ENCODE data around the gene RIOX2. TPM values are rescaled to one million over a fixed set of nuclear protein-coding genes. Genes with fewer than 3 reads are reported as not detected.

RIOX2 gene
- total RNA-seq, 1 donor from 2014 or later = 63.2 TPM

DNA sequence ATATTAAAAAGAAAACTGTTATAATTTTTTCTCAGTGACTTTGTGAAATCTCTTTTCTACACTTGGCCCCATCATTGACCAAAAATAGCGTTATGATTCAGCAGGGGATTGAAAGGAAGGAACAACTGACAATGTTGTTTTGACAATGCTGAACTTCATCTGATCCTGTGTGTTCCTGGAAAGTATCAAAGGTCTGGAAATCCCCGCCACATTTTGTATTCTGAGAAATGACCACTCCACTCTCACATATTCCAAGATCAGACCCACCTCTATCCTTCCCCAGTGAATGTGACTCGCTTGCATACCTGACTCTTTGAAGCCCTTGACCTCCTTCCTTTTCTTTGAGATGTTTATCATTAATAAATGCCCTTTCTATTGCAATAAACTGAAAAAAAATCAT lies 9.7 kb upstream of the RIOX2 start:
- intact Hi-C loops (cut with micrococcal nuclease) = loop anchor here (1.0 to 5.0 kb wide), 5 partner anchors 8 to 575 kb away; partner anchors contain the start of gene RIOX2
- H3K36me3 Mint-ChIP-seq (ENCODE audit: low read depth) = peaks cover 5% of the 10 kb centered on the region
- H3K9me3 Mint-ChIP-seq = no peaks in the 10 kb centered on the region
- H3K27me3 Mint-ChIP-seq (ENCODE audit: low read depth) = no peaks in the 10 kb centered on the region
- no peak for DNase-seq (ENCODE audit: low spot score)
- H3K27ac Mint-ChIP-seq = peak overlapping the region; percentile 70
- H3K4me3 Mint-ChIP-seq (ENCODE audit: low read depth) = peak overlapping the region; percentile 1
- peaks cover 27% of the 10 kb centered on the region for H3K4me1 Mint-ChIP-seq (ENCODE audit: low read depth)

DNA sequence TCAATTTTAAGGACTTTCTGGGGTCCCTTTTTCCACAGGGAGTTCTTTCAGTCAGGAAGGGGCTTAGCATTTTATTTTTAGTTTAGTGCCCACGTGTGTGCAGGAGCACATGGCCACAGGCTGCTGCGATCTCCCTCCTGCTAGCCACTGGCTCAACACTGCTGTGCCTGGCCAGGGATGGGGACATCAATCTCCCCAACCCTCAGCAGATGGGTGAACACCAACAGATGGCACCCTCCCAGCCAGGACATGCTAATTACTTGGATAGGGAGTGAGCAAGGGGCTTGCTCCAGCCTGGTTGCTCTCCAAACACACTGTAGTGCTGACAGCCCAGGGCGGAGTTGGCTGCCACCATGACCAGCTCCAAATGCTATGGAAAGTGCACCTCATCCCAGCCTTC lies 7.4 kb upstream of the RIOX2 start:
- peaks cover 5% of the 10 kb centered on the region for H3K36me3 Mint-ChIP-seq (ENCODE audit: low read depth)
- intact Hi-C loops (cut with micrococcal nuclease) = loop anchor here (5.0 kb wide), 2 partner anchors 107 to 578 kb away; no protein-coding TSS in a partner anchor
- H3K4me3 Mint-ChIP-seq (ENCODE audit: low read depth) = no peak overlapping the region
- H3K4me1 Mint-ChIP-seq (ENCODE audit: low read depth) = peaks cover 36% of the 10 kb centered on the region
- H3K27me3 Mint-ChIP-seq (ENCODE audit: low read depth) = no peaks in the 10 kb centered on the region
- no peaks in the 10 kb centered on the region for H3K9me3 Mint-ChIP-seq
- H3K27ac Mint-ChIP-seq = no peak overlapping the region
- no peak for DNase-seq (ENCODE audit: low spot score)

DNA sequence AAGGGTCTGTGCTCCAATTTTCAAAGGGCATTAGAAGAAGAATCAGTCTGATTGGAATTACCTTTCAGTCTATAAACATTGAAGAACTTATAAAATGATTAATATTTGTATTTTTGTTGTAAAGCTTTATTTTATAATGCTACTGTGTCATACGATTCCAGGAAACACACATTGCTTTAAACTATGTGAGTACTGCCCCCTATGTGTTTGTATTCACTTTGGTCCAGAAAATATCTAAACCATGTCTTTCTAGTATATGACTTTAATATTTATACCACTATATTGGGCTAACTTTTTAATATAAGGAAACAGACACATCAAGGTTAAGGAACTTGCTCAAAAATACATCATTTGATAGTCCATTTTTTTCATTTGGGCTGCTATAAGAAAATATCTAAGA lies 3.2 kb upstream of the RIOX2 start:
- H3K36me3 Mint-ChIP-seq (ENCODE audit: low read depth) = peaks cover 5% of the 10 kb centered on the region
- no peaks in the 10 kb centered on the region for H3K9me3 Mint-ChIP-seq
- H3K27ac Mint-ChIP-seq = no peak overlapping the region
- no peak overlapping the region for H3K4me3 Mint-ChIP-seq (ENCODE audit: low read depth)
- intact Hi-C loops (cut with micrococcal nuclease) = no loop called here
- H3K4me1 Mint-ChIP-seq (ENCODE audit: low read depth) = peaks cover 38% of the 10 kb centered on the region
- no peaks in the 10 kb centered on the region for H3K27me3 Mint-ChIP-seq (ENCODE audit: low read depth)
- DNase-seq (ENCODE audit: low spot score) = no peak

DNA sequence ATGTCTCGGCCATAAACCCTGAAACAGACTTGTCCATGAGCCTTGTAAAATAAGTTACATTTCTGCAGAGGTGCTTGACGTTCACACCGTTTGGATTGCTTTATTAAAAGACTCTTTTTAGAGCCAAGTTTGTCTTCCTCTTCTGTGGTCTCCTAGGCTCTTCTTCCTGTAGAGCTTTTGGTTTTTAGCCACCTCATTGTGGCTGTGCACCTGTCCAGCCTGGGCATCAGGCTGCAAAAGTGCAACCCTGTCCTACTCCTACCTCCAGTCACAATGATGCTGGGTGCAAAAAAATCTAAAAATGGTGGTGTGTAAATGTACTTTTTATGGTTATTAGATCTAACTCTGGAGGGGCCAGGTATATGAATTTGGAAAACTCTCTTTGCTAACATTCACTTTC lies 2.8 kb upstream of the RIOX2 start:
- peaks cover 3% of the 10 kb centered on the region for H3K36me3 Mint-ChIP-seq (ENCODE audit: low read depth)
- H3K4me3 Mint-ChIP-seq (ENCODE audit: low read depth) = peak overlapping the region; percentile 5
- H3K27ac Mint-ChIP-seq = no peak overlapping the region
- H3K4me1 Mint-ChIP-seq (ENCODE audit: low read depth) = peaks cover 41% of the 10 kb centered on the region
- intact Hi-C loops (cut with micrococcal nuclease) = loop anchor here (5.0 kb wide), 1 partner anchor 62 kb away; the partner anchor contains the start of gene GABRR3
- no peak for DNase-seq (ENCODE audit: low spot score)
- no peaks in the 10 kb centered on the region for H3K9me3 Mint-ChIP-seq
- no peaks in the 10 kb centered on the region for H3K27me3 Mint-ChIP-seq (ENCODE audit: low read depth)

DNA sequence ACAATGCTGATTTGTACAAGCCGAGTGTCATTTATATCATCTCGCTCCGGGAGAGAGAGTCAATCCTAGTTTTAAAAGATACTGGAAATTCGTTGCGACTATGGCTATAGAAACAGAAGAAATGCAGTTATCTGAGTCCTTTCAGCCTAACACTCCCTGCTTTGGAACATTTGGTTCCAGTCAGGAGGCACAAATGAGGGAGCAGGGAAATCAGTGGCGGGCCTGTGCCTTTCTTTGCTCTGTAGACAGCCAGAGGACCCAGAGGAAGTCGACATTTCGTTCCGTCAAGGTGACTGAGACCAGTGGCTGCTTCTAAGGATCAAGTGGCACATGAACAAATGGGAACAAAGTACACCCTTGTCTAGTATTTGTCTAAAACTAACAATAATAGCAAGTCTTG lies 745 bp upstream of the RIOX2 start:
- Mint-ChIP-seq H3K4me1 (ENCODE audit: low read depth) (peaks cover 60% of the 10 kb centered on the region), H3K27ac (peak overlapping the region; percentile 70), H3K9me3 (no peaks in the 10 kb centered on the region), H3K4me3 (ENCODE audit: low read depth) (peak overlapping the region; percentile 70), H3K27me3 (ENCODE audit: low read depth) (no peaks in the 10 kb centered on the region), H3K36me3 (ENCODE audit: low read depth) (peaks cover 18% of the 10 kb centered on the region)
- DNase-seq (ENCODE audit: low spot score) = no peak
- intact Hi-C loops (cut with micrococcal nuclease) = loop anchor here (1.0 to 5.0 kb wide), 4 partner anchors 8 to 151 kb away; partner anchors contain the start of genes CRYBG3 and GABRR3

DNA sequence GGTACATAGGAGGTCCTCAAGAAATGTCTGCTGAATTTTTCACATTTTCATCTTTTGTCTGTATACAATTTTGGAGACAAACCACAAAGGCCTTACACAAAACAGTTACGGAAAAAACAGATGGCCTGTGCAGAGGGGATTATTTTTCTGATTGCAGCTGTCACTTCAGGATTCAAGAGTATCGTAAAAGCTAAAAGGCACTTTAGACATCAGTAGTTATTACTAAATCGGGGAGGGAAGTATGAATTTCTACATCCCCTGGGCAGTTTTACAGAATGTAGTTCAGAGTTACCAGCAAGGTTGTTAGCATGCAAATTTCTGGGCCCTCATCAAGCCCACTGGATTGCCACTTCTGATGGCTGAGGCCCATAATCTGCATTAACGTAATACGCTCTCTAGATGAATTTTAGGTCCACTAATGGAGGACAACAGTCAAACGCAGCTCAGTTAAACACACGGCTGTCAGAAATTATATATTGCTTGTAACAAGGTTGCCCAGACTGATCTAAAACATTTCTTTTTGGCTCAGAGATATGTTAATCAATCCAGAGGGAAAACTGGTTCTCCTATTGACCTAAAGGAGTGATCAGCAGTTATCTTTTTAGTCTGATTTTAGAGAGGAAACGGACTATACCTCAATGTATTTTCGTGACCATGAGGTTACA lies 1.1 kb downstream of the RIOX2 start:
- Mint-ChIP-seq H3K4me3 (ENCODE audit: low read depth) (peak overlapping the region; percentile 86), H3K4me1 (ENCODE audit: low read depth) (peaks cover 69% of the 10 kb centered on the region), H3K36me3 (ENCODE audit: low read depth) (peaks cover 34% of the 10 kb centered on the region), H3K27me3 (ENCODE audit: low read depth) (no peaks in the 10 kb centered on the region), H3K27ac (peak overlapping the region; percentile 89), H3K9me3 (no peaks in the 10 kb centered on the region)
- intact Hi-C loops (cut with micrococcal nuclease) = loop anchor here (2.0 to 5.0 kb wide), 2 partner anchors 52 to 66 kb away; partner anchors contain the start of gene GABRR3
- DNase-seq (ENCODE audit: low spot score) = no peak

DNA sequence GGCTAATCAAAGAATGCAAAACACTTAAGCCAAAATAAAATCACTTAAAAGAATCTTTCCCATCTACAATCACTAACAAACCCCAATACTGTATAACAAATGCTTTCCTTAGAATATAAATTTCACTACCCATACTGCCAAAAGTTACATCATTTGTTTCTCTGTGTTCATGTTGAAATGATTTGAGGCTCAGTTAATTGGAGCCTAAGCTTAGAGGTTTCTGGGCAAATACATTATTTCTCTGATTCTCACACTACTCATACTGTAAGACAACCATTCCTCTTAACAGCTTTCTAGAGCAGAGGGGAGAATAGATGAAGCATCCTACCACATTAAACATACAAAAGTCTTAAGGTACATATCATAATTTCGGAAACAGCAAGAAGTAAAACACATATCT lies 2.1 kb downstream of the RIOX2 start:
- DNase-seq (ENCODE audit: low spot score) = no peak
- Mint-ChIP-seq H3K4me1 (ENCODE audit: low read depth) (peaks cover 74% of the 10 kb centered on the region), H3K9me3 (no peaks in the 10 kb centered on the region), H3K27ac (peak overlapping the region; percentile 89), H3K4me3 (ENCODE audit: low read depth) (peak overlapping the region; percentile 86), H3K27me3 (ENCODE audit: low read depth) (no peaks in the 10 kb centered on the region), H3K36me3 (ENCODE audit: low read depth) (peaks cover 42% of the 10 kb centered on the region)
- intact Hi-C loops (cut with micrococcal nuclease) = loop anchor here (2.0 to 5.0 kb wide), 2 partner anchors 53 to 67 kb away; partner anchors contain the start of gene GABRR3

DNA sequence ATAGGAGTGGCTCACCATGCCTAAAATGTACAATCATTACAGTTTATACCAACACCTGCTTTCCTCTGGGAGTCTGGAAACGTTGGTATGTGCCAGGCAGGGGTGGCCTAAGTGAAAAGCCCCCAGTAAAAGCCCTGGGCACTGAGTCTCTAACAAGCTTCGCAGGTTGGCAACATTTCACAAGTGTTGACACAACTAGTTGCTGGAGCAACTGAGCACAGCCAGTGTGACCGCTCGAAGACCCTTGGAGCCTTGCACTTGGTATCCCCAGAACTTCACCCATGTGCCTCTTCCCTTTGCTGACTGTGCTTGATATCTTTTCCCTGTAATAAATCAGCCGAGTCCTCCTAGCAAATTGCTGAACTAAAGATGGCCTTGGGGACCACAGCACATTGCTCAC lies 2.7 kb downstream of the RIOX2 start:
- DNase-seq (ENCODE audit: low spot score) = no peak
- H3K27me3 Mint-ChIP-seq (ENCODE audit: low read depth) = no peaks in the 10 kb centered on the region
- peak overlapping the region; percentile 41 for H3K4me3 Mint-ChIP-seq (ENCODE audit: low read depth)
- intact Hi-C loops (cut with micrococcal nuclease) = no loop called here
- no peaks in the 10 kb centered on the region for H3K9me3 Mint-ChIP-seq
- H3K4me1 Mint-ChIP-seq (ENCODE audit: low read depth) = peaks cover 72% of the 10 kb centered on the region
- H3K36me3 Mint-ChIP-seq (ENCODE audit: low read depth) = peaks cover 47% of the 10 kb centered on the region
- H3K27ac Mint-ChIP-seq = peak overlapping the region; percentile 58

DNA sequence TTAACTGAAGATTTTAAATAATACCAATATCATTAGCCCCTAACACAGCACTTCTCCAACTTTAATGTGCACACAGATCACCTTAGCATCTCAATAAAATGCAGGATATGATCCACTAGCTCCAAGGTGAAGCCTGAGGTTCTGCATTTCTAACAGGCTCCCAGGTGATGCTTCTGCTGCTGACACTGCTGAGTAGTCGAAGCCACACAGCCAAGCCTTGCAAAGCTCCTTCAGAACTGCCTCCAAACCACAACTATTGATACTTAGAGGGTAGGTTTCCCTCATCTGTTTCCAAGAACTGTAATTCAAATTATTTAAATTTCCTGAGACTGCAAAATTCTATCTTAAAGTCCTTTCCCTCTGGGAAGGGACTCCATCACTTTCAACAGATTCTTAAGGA lies 3.9 kb downstream of the RIOX2 start:
- peak overlapping the region; percentile 52 for H3K27ac Mint-ChIP-seq
- H3K9me3 Mint-ChIP-seq = no peaks in the 10 kb centered on the region
- intact Hi-C loops (cut with micrococcal nuclease) = no loop called here
- no peaks in the 10 kb centered on the region for H3K27me3 Mint-ChIP-seq (ENCODE audit: low read depth)
- DNase-seq (ENCODE audit: low spot score) = no peak
- H3K4me1 Mint-ChIP-seq (ENCODE audit: low read depth) = peaks cover 73% of the 10 kb centered on the region
- peaks cover 56% of the 10 kb centered on the region for H3K36me3 Mint-ChIP-seq (ENCODE audit: low read depth)
- H3K4me3 Mint-ChIP-seq (ENCODE audit: low read depth) = peak overlapping the region; percentile 34

DNA sequence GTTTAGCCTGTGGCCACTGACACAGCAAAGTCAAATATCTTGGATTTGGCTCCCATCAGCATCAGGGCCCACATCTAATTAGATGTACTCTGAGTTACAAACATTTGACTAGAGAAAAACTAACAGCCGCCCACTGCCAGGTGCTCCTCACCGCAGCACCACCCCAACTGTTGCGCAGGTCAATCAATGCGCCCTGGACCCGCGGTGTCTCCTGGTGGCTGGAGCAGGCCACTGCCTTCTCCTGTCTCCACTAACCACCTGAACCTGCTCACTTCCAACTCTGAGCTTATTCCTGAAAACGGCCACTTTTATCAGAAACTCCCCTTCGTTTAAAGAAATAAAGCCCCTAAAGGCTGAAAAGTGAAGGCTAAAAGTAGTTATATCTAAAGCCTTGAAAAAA lies 4.3 kb downstream of the RIOX2 start:
- Mint-ChIP-seq H3K27ac (peak overlapping the region; percentile 52), H3K4me1 (ENCODE audit: low read depth) (peaks cover 71% of the 10 kb centered on the region), H3K9me3 (no peaks in the 10 kb centered on the region), H3K4me3 (ENCODE audit: low read depth) (peak overlapping the region; percentile 34), H3K27me3 (ENCODE audit: low read depth) (no peaks in the 10 kb centered on the region), H3K36me3 (ENCODE audit: low read depth) (peaks cover 56% of the 10 kb centered on the region)
- no peak for DNase-seq (ENCODE audit: low spot score)
- intact Hi-C loops (cut with micrococcal nuclease) = no loop called here

DNA sequence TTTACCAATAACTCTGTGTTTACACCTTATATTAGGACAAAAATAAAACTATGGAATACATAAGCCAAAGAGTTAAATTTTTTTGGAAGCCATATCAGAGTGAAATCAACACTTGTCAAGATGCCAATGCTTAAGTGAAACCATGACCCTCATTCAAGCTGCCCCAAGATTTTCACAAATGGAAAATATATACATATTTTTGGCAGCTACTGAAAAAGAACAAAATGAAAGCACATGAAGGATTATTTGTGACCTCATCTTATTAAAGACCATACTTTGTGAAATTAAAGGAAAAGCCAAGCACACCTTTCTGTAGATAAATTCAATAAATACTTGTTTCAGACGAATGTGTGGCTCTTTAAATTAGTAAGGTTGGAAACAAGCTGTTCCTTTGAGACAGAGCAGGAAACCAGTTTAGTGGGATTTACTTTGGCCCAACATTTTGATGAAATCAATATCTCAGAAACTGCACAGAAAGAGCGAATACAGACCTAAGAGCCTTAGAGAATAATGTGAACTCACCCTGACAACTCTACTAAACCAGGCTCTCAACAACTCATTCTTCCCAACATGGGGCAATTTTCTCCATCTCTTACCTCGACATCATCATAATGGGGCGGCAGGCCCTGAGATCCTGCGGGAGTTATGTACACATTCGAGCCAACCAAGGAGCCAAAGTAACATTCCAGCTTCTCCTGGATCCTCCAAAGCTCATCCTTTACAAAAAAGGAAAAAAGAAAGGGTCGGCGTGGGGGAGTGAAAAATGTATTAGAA lies 11.1 kb downstream of the RIOX2 start:
- Mint-ChIP-seq H3K4me3 (ENCODE audit: low read depth) (no peak overlapping the region), H3K4me1 (ENCODE audit: low read depth) (peaks cover 30% of the 10 kb centered on the region), H3K9me3 (no peaks in the 10 kb centered on the region), H3K27me3 (ENCODE audit: low read depth) (no peaks in the 10 kb centered on the region), H3K36me3 (ENCODE audit: low read depth) (peaks cover 71% of the 10 kb centered on the region), H3K27ac (no peak overlapping the region)
- DNase-seq (ENCODE audit: low spot score) = no peak
- intact Hi-C loops (cut with micrococcal nuclease) = no loop called here

DNA sequence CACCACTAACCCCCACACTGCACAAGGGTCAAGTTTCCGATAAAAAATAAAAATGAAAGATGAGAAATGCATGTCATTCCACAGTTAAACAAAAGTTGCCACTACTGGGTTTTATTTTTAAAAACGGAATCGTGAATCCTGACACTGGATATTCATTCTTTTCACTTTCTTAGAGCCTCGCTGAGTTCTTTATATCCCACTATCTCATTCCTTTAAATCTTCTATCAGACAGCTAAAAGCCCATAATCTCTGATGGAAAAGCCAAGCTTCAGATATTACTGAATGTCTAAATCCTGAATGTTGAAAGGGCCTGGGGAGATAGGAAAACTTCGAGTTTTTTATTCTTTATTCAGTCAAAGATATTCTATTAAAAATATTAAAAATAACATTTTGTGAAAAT lies 11.7 kb downstream of the RIOX2 start:
- no peaks in the 10 kb centered on the region for H3K9me3 Mint-ChIP-seq
- DNase-seq (ENCODE audit: low spot score) = no peak
- peaks cover 25% of the 10 kb centered on the region for H3K4me1 Mint-ChIP-seq (ENCODE audit: low read depth)
- H3K4me3 Mint-ChIP-seq (ENCODE audit: low read depth) = no peak overlapping the region
- no peaks in the 10 kb centered on the region for H3K27me3 Mint-ChIP-seq (ENCODE audit: low read depth)
- intact Hi-C loops (cut with micrococcal nuclease) = no loop called here
- no peak overlapping the region for H3K27ac Mint-ChIP-seq
- H3K36me3 Mint-ChIP-seq (ENCODE audit: low read depth) = peaks cover 71% of the 10 kb centered on the region

DNA sequence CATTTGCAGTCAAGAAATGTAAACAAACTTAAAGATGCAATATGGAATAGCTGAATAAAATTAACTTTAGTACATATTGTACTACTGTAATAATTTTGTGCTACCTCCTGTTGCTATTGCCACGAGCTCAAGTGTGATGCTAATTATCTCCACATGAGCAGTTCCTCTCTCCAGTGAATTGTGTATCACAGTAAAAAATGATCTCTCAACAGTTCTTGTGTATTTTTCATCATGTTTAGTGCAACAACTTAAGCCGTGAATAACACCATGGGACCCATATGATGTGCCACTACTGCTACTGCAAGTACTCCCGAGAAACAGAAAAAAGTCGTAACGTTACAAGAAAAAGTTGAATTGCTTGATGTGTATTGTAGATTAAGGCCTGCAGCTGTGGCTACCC lies 12.4 kb downstream of the RIOX2 start:
- DNase-seq (ENCODE audit: low spot score) = no peak
- H3K9me3 Mint-ChIP-seq = no peaks in the 10 kb centered on the region
- H3K27ac Mint-ChIP-seq = no peak overlapping the region
- H3K4me1 Mint-ChIP-seq (ENCODE audit: low read depth) = peaks cover 22% of the 10 kb centered on the region
- no peaks in the 10 kb centered on the region for H3K27me3 Mint-ChIP-seq (ENCODE audit: low read depth)
- intact Hi-C loops (cut with micrococcal nuclease) = no loop called here
- H3K36me3 Mint-ChIP-seq (ENCODE audit: low read depth) = peaks cover 72% of the 10 kb centered on the region
- no peak overlapping the region for H3K4me3 Mint-ChIP-seq (ENCODE audit: low read depth)

All from activated T-helper 2 cell treated with anti-CD3 and anti-CD28 coated beads, Interferon-gamma antibody, Interleukin-2, Interleukin-4, amounts not matched to agents 10 μg/mL and 5 μg/mL and 100 μg/mL, durations not matched to agents 14 hours and 24 hours and 36 hours (primary cell).